ENCODE measurements around the gene PVALB. TPM values are rescaled to one million over a fixed set of nuclear protein-coding genes. Genes with fewer than 3 reads are reported as not detected.

Gene PVALB
- total RNA-seq, 1 donor from 2014 or later = not detected

- ATAC-seq (no peak), DNase-seq (ENCODE audit: missing footprints) (no peak)
- intact Hi-C loops (cut with DNase I) = loop anchor here (10.0 kb wide), 1 partner anchor 192 kb away; no protein-coding TSS in a partner anchor
Observed at GRCh38 chr22:36852056-36852973, 35.5 kb upstream of the PVALB start.

DNA sequence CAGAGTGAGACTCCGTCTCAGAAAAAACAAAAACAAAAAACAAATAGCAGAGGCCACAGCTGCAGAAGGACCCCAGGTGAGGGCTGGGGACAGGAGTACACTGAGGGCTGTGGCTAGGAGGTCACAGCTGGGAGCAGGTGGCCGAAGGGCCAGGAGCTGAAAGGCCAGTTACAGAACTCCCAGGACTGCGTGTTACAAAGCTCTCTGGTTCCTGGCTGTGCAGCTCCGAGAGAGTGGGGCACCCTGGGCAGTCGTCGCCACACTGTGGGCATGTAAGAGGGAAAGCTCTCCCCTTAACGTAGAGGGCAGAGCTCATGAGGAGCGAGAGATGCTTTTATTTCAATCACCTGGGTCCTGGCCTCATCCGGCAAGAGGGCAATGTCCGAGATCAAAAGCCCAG lies 33.8 kb upstream of the PVALB start:
- DNase-seq (ENCODE audit: missing footprints) = no peak

GRCh38 chr22:36850056-36850455 lies 33.2 kb upstream of the PVALB start:
- intact Hi-C loops (cut with DNase I) = loop anchor here (10.0 kb wide), 1 partner anchor 195 kb away; no protein-coding TSS in a partner anchor
- ATAC-seq = no peak
- DNase-seq (ENCODE audit: missing footprints) = no peak

More for the DNA sequence above, 33.8 kb upstream of the PVALB start:
- no peak for ATAC-seq
- intact Hi-C loops (cut with DNase I) = loop anchor here (10.0 kb wide), 1 partner anchor 194 kb away; no protein-coding TSS in a partner anchor

DNA sequence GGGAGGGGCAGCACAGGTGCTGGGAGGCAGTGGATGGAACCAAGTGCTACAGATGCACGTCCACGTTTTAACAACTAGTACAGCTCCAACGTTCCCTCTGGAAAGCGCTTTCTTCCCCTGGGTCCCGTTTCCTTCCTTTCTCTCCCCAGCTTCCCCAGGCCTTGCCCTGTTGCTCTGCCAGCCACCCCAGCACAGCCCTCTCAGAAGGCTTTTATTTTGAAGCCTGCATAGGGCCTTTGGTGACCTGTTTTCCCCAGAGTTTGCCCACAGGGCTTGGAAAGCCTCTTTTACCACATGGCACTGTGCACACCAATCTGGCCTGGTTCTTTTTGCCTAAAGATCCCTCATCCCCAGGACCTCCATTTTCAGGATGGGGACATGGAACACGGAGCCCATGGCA lies 30.1 kb upstream of the PVALB start:
- ATAC-seq (no peak), DNase-seq (ENCODE audit: missing footprints) (no peak)
- intact Hi-C loops (cut with DNase I) = no loop called here

DNA sequence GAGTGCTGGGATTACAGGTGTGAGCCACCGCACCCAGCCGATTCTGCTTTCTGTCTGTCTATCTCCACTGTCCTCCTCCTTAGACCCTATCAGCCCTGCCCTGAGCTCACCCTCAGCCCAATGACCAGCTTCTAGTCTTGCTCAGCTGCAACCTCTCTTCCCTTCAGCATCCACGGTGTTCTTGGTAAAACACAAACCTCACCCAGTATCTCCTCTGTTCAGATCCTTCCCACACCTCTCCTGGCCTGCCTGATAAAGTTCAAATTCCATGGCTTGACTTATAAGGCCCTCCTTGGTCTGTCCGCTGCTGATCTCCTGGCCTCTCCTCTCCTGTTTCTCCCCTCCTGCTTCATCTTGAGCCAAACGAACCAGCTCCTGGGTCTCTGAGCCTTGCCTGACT lies 29.4 kb upstream of the PVALB start:
- intact Hi-C loops (cut with DNase I) = no loop called here
- ATAC-seq = no peak
- DNase-seq (ENCODE audit: missing footprints) = no peak

GRCh38 chr22:36840106-36840505 lies 23.3 kb upstream of the PVALB start:
- ATAC-seq = no peak
- no peak for DNase-seq (ENCODE audit: missing footprints)
- intact Hi-C loops (cut with DNase I) = no loop called here

- intact Hi-C loops (cut with DNase I) = no loop called here
- ATAC-seq (no peak), DNase-seq (ENCODE audit: missing footprints) (no peak)
Observed at GRCh38 chr22:36839356-36840073, 22.7 kb upstream of the PVALB start.

DNA sequence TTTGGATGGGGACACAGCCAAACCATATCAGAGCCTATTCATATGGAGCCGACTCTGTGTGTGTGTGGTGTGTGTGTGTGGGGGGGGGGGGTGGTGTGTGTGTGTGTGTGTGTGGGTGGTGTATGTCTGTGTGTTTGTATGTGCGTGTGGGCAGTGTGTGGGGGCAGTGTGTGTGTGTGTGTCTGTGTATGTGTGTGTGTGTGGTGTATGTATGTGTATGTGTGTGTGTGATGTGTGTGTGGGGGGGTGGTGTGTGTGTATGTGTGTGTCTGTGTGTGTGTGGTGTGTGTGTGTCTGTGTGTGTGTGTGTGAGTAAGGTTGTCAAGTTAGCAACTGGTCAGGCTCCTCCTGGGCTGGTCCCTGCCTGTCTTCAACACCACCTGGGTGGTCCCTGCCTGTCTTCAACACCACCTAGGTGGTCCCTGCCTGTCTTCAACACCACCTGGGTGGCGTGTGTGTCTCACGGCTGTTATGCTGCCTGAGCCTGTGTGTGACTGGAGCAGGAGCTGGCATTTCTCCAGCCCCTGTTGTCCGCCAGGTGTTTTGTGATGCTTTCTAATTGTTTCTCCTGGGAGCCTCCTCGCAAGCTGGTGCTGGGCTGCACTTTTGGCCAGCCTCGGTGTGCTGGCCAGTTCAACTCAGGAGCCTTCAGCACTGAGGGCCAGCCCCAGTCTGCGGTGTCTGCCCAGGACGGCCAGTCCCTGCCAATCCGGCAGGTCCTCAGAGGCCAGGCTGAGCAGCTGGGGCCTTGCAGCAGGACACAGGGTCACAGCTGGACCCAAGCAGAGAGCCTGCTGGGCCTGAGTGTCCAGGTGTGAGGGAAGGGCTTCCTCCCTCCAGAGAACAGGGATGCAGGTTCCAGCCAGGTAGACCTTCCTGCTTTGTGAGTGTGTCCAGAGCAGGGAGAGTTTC lies 21.5 kb upstream of the PVALB start:
- intact Hi-C loops (cut with DNase I) = no loop called here
- ATAC-seq (no peak), DNase-seq (ENCODE audit: missing footprints) (no peak)

DNA sequence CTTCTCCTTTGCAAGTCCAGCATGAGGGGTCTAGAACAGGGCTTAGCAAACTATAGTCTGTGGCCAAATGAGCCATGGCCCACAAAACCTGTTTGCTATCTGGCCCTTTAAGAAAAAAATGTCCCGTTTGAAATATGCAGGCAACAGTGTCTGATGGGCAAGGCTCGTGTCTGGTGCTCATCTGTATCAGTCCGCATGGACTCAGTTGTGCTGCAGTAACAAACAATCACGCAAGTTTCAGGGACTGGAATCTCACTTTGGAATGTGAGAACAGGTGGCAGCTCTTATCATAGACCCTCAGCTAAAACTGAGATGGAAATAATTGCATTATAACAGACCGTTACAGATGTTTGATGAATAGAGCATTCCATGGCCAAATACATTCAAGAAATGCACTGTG lies 19.1 kb upstream of the PVALB start:
- intact Hi-C loops (cut with DNase I) = no loop called here
- no peak for DNase-seq (ENCODE audit: missing footprints)
- no peak for ATAC-seq

DNA sequence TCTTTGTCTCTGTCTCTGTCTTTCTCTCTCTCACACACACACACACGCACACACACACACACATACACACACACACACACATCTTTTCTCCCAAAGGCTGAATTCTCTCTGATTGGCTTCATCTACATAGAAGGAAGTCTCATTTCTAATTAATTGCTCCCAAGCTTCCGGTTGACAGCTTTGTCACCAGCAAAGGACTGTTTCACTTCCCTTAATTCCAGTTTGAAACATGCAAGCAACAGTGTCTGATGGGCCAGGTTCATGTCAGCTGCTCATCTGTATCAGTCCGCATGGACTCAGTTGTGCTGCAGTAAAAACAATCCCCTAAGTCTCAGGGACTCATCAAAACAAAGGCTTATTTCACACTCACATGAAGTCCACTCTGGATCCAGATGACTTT lies 16.2 kb upstream of the PVALB start:
- DNase-seq (ENCODE audit: missing footprints) (no peak), ATAC-seq (no peak)
- intact Hi-C loops (cut with DNase I) = no loop called here

GRCh38 chr22:36831717-36832116 lies 14.9 kb upstream of the PVALB start:
- intact Hi-C loops (cut with DNase I) = no loop called here
- DNase-seq (ENCODE audit: missing footprints) = no peak
- no peak for ATAC-seq

DNA sequence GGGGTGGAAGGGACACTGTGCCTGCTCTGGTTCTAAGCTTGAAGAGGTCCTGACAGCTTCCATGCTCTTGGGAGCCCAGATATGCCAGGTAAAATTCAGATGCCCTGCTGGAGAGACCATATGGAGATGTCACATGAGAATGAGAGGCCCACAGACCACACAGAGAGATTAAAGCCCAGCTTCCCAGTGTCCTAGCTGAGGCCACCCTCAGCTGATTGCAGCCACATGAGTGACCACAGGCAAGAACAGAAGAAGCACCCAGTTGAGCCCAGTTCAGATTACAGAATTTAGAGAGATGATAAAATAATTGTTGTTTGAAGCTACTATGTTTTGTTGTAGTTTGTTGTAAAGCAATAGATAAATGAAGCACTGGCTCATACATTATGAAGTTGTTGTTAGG lies 14.4 kb upstream of the PVALB start:
- no peak for DNase-seq (ENCODE audit: missing footprints)

DNA sequence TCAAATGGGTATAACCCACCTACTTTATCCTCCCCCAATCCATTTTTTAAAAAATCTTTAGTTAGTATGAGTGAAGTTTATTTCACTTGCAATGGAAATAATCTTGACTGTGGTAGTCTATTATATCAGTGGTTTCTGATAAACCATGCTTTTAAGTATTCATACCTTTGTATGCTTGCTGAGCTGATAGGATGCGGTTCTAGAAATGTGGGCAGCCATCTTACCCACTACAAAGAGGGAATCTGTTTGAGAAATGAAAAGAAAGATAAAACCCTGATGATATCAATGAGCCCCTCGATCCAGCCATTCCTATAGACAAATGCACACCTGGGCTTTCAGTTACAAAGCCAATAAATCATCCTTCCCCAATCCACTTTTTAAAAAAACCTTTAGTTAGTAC lies 13.8 kb upstream of the PVALB start:
- intact Hi-C loops (cut with DNase I) = no loop called here
- no peak for ATAC-seq
- DNase-seq (ENCODE audit: missing footprints) = no peak

More for the DNA sequence above, 14.4 kb upstream of the PVALB start:
- intact Hi-C loops (cut with DNase I) = no loop called here
- ATAC-seq = no peak

GRCh38 chr22:36829370-36830002 lies 12.7 kb upstream of the PVALB start:
- DNase-seq (ENCODE audit: missing footprints) (no peak), ATAC-seq (no peak)
- intact Hi-C loops (cut with DNase I) = no loop called here

DNA sequence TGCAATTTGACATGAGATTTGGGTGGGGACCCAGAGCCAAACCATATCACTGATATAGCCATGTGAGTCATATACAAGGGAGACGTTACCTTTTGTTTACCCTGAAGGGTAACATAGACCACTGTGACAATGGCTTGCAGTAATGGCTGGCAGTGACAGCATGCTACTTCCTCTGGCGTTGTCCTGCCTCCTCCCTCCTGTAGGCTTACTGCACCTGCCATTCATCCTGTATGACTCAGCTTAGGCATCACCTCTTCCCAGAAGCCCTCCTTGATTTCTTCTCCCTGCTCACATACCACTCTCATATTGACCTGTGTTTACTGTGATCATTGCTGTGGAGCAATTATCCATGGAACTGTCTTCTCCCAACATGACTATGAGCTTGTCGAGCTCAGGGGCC lies 12.0 kb upstream of the PVALB start:
- no peak for ATAC-seq
- intact Hi-C loops (cut with DNase I) = no loop called here
- DNase-seq (ENCODE audit: missing footprints) = no peak

DNA sequence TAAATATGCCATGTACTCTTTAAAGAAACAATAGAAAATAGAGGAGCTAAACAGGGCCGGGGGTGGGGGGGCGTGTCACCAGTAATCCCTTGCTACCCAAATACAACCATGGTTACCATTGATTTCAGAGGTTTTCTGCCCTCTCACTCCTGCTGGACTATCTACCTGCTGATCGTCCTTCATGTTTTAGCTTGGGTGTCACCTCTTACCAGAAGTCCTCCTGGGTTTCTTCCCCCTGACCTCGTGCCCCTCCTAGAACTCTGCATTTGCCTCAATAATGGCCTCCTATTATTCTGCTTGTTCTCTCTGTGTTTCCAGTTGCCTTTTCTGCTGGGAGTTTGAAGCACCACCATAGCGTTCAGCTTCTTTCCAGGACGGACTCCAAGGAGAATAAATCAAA lies 9.4 kb upstream of the PVALB start:
- intact Hi-C loops (cut with DNase I) = no loop called here
- DNase-seq (ENCODE audit: missing footprints) = no peak
- no peak for ATAC-seq

DNA sequence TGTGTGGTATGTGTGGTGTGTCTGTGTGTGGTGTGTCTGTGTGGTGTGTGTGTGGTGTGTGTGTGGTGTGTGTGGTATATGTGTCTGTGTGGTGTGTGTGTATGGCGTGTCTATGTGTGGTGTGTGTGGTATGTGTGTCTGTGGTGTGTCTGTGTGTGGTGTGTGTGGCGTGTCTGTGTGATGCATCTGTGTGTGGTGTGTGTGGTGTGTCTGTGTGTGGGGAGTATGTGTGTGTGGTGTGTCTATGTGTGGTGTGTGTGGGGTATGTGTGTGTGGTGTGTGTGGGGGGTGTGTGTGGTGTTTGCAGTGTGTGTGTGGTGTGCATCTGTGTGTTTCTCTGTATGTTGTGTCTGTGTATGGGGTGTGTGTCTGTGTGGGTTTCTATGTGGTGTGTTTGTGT lies 7.8 kb upstream of the PVALB start:
- ATAC-seq (no peak), DNase-seq (ENCODE audit: missing footprints) (no peak)
- intact Hi-C loops (cut with DNase I) = no loop called here

DNA sequence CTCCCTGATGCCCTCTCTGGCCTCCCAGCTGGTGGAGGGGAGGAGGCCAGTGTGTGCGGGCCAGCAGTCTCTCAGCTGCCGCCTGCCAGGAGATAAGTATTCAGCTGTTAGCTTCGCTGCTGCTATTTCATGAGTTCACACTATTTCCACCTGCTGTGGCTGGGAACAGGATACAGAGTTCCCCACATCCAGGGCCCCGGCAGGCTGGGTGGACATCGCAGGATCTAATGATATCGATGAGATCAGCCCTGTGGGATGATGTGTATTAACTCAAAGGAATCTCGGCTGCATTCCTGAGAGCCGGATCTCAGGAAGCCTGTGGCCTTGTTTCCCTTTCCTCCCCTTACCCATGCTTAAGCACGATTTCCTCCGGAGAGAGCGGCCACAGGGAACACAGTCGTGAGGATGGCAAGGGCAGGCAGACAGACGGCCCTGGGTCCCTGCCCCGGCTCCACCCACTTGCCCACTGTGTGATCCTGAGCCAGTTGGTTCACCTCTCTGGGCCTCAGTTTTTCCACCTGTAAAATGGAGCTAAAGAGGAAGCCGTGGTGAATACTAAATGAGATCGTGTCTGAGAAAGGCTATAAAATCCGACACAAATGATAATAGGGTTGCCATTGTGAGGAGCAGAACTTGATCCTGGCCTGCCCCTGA lies 6.5 kb upstream of the PVALB start:
- intact Hi-C loops (cut with DNase I) = no loop called here
- ATAC-seq = no peak

More for the DNA sequence above, 6.5 kb upstream of the PVALB start:
- DNase-seq (ENCODE audit: missing footprints) = no peak

Measured in Right ventricle myocardium inferior (tissue), 1 donor.